ENCODE results near the gene ENPP6.

Gene ENPP6

GRCh38 chr4:184110452-184111224 lies 107.0 kb downstream of the ENPP6 start:
- no peak overlapping the region for H3K4me3 ChIP-seq (ENCODE audit: low read length)
- H3K9ac ChIP-seq (ENCODE audit: low read length), result no peak overlapping the region
- no peak overlapping the region for H3K27ac ChIP-seq (ENCODE audit: low read length)
- no peaks in the 10 kb centered on the region for H3K9me3 ChIP-seq (ENCODE audit: control insufficient read depth, low read depth, low read length)
- H3K27me3 ChIP-seq (ENCODE audit: control insufficient read depth, insufficient read depth, low read length), result no peaks in the 10 kb centered on the region
- no peaks in the 10 kb centered on the region for H3K36me3 ChIP-seq (ENCODE audit: control insufficient read depth, low read depth, low read length)
- no peaks in the 10 kb centered on the region for H3K4me1 ChIP-seq (ENCODE audit: control insufficient read depth, low read depth, low read length)

GRCh38 chr4:184108006-184108501 lies 109.6 kb downstream of the ENPP6 start:
- Histone ChIP-seq H3K4me3 (ENCODE audit: low read length) (no peak overlapping the region), H3K27ac (ENCODE audit: low read length) (no peak overlapping the region), H3K9ac (ENCODE audit: low read length) (no peak overlapping the region), H3K36me3 (ENCODE audit: control insufficient read depth, low read depth, low read length) (no peaks in the 10 kb centered on the region), H3K9me3 (ENCODE audit: control insufficient read depth, low read depth, low read length) (no peaks in the 10 kb centered on the region), H3K27me3 (ENCODE audit: control insufficient read depth, insufficient read depth, low read length) (peaks cover 4% of the 10 kb centered on the region), H3K4me1 (ENCODE audit: control insufficient read depth, low read depth, low read length) (peaks cover 12% of the 10 kb centered on the region)

- H3K27ac ChIP-seq (ENCODE audit: low read length), result no peak overlapping the region
- H3K4me1 ChIP-seq (ENCODE audit: control insufficient read depth, low read depth, low read length), result peaks cover 12% of the 10 kb centered on the region
- no peak overlapping the region for H3K4me3 ChIP-seq (ENCODE audit: low read length)
- peaks cover 4% of the 10 kb centered on the region for H3K27me3 ChIP-seq (ENCODE audit: control insufficient read depth, insufficient read depth, low read length)
- no peaks in the 10 kb centered on the region for H3K36me3 ChIP-seq (ENCODE audit: control insufficient read depth, low read depth, low read length)
- H3K9me3 ChIP-seq (ENCODE audit: control insufficient read depth, low read depth, low read length), result no peaks in the 10 kb centered on the region
- no peak overlapping the region for H3K9ac ChIP-seq (ENCODE audit: low read length)
Measured at GRCh38 chr4:184104419-184105101, 113.1 kb downstream of the ENPP6 start.

GRCh38 chr4:184103527-184104264 lies 114.0 kb downstream of the ENPP6 start:
- Histone ChIP-seq H3K4me1 (ENCODE audit: control insufficient read depth, low read depth, low read length) (peaks cover 12% of the 10 kb centered on the region), H3K36me3 (ENCODE audit: control insufficient read depth, low read depth, low read length) (no peaks in the 10 kb centered on the region), H3K9ac (ENCODE audit: low read length) (no peak overlapping the region), H3K9me3 (ENCODE audit: control insufficient read depth, low read depth, low read length) (no peaks in the 10 kb centered on the region), H3K27me3 (ENCODE audit: control insufficient read depth, insufficient read depth, low read length) (peaks cover 4% of the 10 kb centered on the region), H3K4me3 (ENCODE audit: low read length) (no peak overlapping the region), H3K27ac (ENCODE audit: low read length) (no peak overlapping the region)

- Histone ChIP-seq H3K36me3 (ENCODE audit: control insufficient read depth, low read depth, low read length) (no peaks in the 10 kb centered on the region), H3K27me3 (ENCODE audit: control insufficient read depth, insufficient read depth, low read length) (peaks cover 4% of the 10 kb centered on the region), H3K27ac (ENCODE audit: low read length) (no peak overlapping the region), H3K9ac (ENCODE audit: low read length) (no peak overlapping the region), H3K4me3 (ENCODE audit: low read length) (no peak overlapping the region), H3K4me1 (ENCODE audit: control insufficient read depth, low read depth, low read length) (peaks cover 12% of the 10 kb centered on the region), H3K9me3 (ENCODE audit: control insufficient read depth, low read depth, low read length) (no peaks in the 10 kb centered on the region)
Measured at GRCh38 chr4:184102927-184103326, 114.7 kb downstream of the ENPP6 start.

GRCh38 chr4:184102488-184102887 lies 115.2 kb downstream of the ENPP6 start:
- Histone ChIP-seq H3K9me3 (ENCODE audit: control insufficient read depth, low read depth, low read length) (no peaks in the 10 kb centered on the region), H3K27me3 (ENCODE audit: control insufficient read depth, insufficient read depth, low read length) (peaks cover 4% of the 10 kb centered on the region), H3K9ac (ENCODE audit: low read length) (no peak overlapping the region), H3K27ac (ENCODE audit: low read length) (no peak overlapping the region), H3K36me3 (ENCODE audit: control insufficient read depth, low read depth, low read length) (no peaks in the 10 kb centered on the region), H3K4me1 (ENCODE audit: control insufficient read depth, low read depth, low read length) (peaks cover 12% of the 10 kb centered on the region), H3K4me3 (ENCODE audit: low read length) (no peak overlapping the region)

- H3K4me1 ChIP-seq (ENCODE audit: control insufficient read depth, low read depth, low read length), result peaks cover 12% of the 10 kb centered on the region
- H3K9ac ChIP-seq (ENCODE audit: low read length), result no peak overlapping the region
- H3K27ac ChIP-seq (ENCODE audit: low read length), result no peak overlapping the region
- peaks cover 7% of the 10 kb centered on the region for H3K27me3 ChIP-seq (ENCODE audit: control insufficient read depth, insufficient read depth, low read length)
- no peaks in the 10 kb centered on the region for H3K9me3 ChIP-seq (ENCODE audit: control insufficient read depth, low read depth, low read length)
- H3K36me3 ChIP-seq (ENCODE audit: control insufficient read depth, low read depth, low read length), result no peaks in the 10 kb centered on the region
- H3K4me3 ChIP-seq (ENCODE audit: low read length), result no peak overlapping the region
Measured at GRCh38 chr4:184101711-184102110, 116.0 kb downstream of the ENPP6 start.

- Histone ChIP-seq H3K9ac (ENCODE audit: low read length) (no peak overlapping the region), H3K27me3 (ENCODE audit: control insufficient read depth, insufficient read depth, low read length) (peaks cover 10% of the 10 kb centered on the region), H3K27ac (ENCODE audit: low read length) (no peak overlapping the region), H3K9me3 (ENCODE audit: control insufficient read depth, low read depth, low read length) (no peaks in the 10 kb centered on the region), H3K36me3 (ENCODE audit: control insufficient read depth, low read depth, low read length) (no peaks in the 10 kb centered on the region), H3K4me1 (ENCODE audit: control insufficient read depth, low read depth, low read length) (peaks cover 12% of the 10 kb centered on the region), H3K4me3 (ENCODE audit: low read length) (no peak overlapping the region)
Measured at GRCh38 chr4:184100297-184100885, 117.3 kb downstream of the ENPP6 start.

- no peak overlapping the region for H3K9ac ChIP-seq (ENCODE audit: low read length)
- peaks cover 12% of the 10 kb centered on the region for H3K4me1 ChIP-seq (ENCODE audit: control insufficient read depth, low read depth, low read length)
- H3K9me3 ChIP-seq (ENCODE audit: control insufficient read depth, low read depth, low read length), result no peaks in the 10 kb centered on the region
- no peak overlapping the region for H3K27ac ChIP-seq (ENCODE audit: low read length)
- H3K4me3 ChIP-seq (ENCODE audit: low read length), result no peak overlapping the region
- peaks cover 10% of the 10 kb centered on the region for H3K27me3 ChIP-seq (ENCODE audit: control insufficient read depth, insufficient read depth, low read length)
- H3K36me3 ChIP-seq (ENCODE audit: control insufficient read depth, low read depth, low read length), result no peaks in the 10 kb centered on the region
Measured at GRCh38 chr4:184099535-184099966, 118.1 kb downstream of the ENPP6 start.

GRCh38 chr4:184099000-184099399 lies 118.7 kb downstream of the ENPP6 start:
- no peak overlapping the region for H3K27ac ChIP-seq (ENCODE audit: low read length)
- H3K27me3 ChIP-seq (ENCODE audit: control insufficient read depth, insufficient read depth, low read length), result peaks cover 10% of the 10 kb centered on the region
- no peaks in the 10 kb centered on the region for H3K36me3 ChIP-seq (ENCODE audit: control insufficient read depth, low read depth, low read length)
- H3K9me3 ChIP-seq (ENCODE audit: control insufficient read depth, low read depth, low read length), result no peaks in the 10 kb centered on the region
- H3K4me1 ChIP-seq (ENCODE audit: control insufficient read depth, low read depth, low read length), result peaks cover 7% of the 10 kb centered on the region
- no peak overlapping the region for H3K4me3 ChIP-seq (ENCODE audit: low read length)
- no peak overlapping the region for H3K9ac ChIP-seq (ENCODE audit: low read length)

GRCh38 chr4:184097815-184098214 lies 119.9 kb downstream of the ENPP6 start:
- no peak overlapping the region for H3K9ac ChIP-seq (ENCODE audit: low read length)
- H3K27ac ChIP-seq (ENCODE audit: low read length), result no peak overlapping the region
- H3K36me3 ChIP-seq (ENCODE audit: control insufficient read depth, low read depth, low read length), result no peaks in the 10 kb centered on the region
- H3K4me1 ChIP-seq (ENCODE audit: control insufficient read depth, low read depth, low read length), result no peaks in the 10 kb centered on the region
- H3K4me3 ChIP-seq (ENCODE audit: low read length), result no peak overlapping the region
- H3K27me3 ChIP-seq (ENCODE audit: control insufficient read depth, insufficient read depth, low read length), result peaks cover 6% of the 10 kb centered on the region
- H3K9me3 ChIP-seq (ENCODE audit: control insufficient read depth, low read depth, low read length), result no peaks in the 10 kb centered on the region
